HFFc6 (cell line): Measurements from ENCODE around the gene OR2A12. TPM values are rescaled to one million over a fixed set of nuclear protein-coding genes. Genes with fewer than 3 reads are reported as not detected.

Experiments used
- DNase-seq: peaks from one replicate; pipeline ENCODE4 v3.0.0-alpha.2; 2018
- H3K27ac Mint-ChIP-seq: 2 replicates; pipeline ENCODE4 v1.8.0; 2020; ENCODE audit warnings: mild to moderate bottlenecking, mixed read lengths
- H3K27me3 Mint-ChIP-seq: 2 replicates; pipeline ENCODE4 v1.8.0; 2021; ENCODE audit warnings: mild to moderate bottlenecking, moderate library complexity, mixed read lengths; ENCODE audit not compliant: insufficient read depth
- H3K36me3 Mint-ChIP-seq: 2 replicates; pipeline ENCODE4 v1.8.0; 2021; ENCODE audit warnings: low read depth, mixed read lengths
- H3K4me1 Mint-ChIP-seq: 2 replicates; pipeline ENCODE4 v1.8.0; 2020; ENCODE audit warnings: low read depth, mixed read lengths
- H3K4me3 Mint-ChIP-seq: 2 replicates; pipeline ENCODE4 v1.8.0; 2020; ENCODE audit warnings: mild to moderate bottlenecking, moderate library complexity, mixed read lengths
- H3K9me3 Mint-ChIP-seq: 2 replicates; pipeline ENCODE4 v1.8.0; 2020; ENCODE audit warnings: mild to moderate bottlenecking, mixed read lengths
- total RNA-seq, 6 experiments: library from RNA; stranded (reverse); fragmentation: NEBNext Ultra II Directional; extraction: Animal tissue kit (Norgen Biotek cat#: 25700); gene quantifications; 2 replicates in 1 of 6; 3 replicates in 5 of 6; pipeline ENCODE4 v1.2.3, GENCODE V29; 2021
- TF ChIP-seq, protein P1 (sequence below): fragments of 200-600 bp; sonication (generic); IDR thresholded peaks from 2 replicates; pipeline ENCODE4 v1.5.0; 2021; ENCODE audit warnings: antibody characterized with exemption, mild to moderate bottlenecking

OR2A12 gene
- total RNA-seq, 6 experiments from 2014 or later: not detected

DNA sequence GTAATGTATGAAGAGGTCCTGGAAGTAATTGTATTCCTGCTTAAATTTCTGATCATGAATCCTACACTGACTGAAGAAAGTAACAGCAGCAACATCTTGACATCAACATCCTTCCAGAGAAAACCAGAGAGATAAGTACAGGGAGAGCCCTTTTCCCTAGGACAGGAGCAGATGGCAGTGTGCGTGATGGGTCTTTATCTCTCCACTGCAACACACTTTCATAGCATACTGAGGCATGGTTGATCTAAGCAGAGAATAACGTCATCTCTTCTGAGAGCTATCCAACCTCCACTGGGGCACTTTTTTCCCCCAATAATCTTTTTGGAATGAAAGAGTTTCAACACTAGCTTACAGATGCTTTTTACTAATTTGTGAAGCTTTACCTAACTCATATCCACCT is 16.1 kb upstream of the OR2A12 start:
- no peaks in the 10 kb centered on the region for H3K4me1 Mint-ChIP-seq
- no peak for DNase-seq
- TF ChIP-seq, protein P1, sequence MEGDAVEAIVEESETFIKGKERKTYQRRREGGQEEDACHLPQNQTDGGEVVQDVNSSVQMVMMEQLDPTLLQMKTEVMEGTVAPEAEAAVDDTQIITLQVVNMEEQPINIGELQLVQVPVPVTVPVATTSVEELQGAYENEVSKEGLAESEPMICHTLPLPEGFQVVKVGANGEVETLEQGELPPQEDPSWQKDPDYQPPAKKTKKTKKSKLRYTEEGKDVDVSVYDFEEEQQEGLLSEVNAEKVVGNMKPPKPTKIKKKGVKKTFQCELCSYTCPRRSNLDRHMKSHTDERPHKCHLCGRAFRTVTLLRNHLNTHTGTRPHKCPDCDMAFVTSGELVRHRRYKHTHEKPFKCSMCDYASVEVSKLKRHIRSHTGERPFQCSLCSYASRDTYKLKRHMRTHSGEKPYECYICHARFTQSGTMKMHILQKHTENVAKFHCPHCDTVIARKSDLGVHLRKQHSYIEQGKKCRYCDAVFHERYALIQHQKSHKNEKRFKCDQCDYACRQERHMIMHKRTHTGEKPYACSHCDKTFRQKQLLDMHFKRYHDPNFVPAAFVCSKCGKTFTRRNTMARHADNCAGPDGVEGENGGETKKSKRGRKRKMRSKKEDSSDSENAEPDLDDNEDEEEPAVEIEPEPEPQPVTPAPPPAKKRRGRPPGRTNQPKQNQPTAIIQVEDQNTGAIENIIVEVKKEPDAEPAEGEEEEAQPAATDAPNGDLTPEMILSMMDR: no peak
- peaks cover under 1% of the 10 kb centered on the region; the same call in 1 of the 2 replicates for H3K9me3 Mint-ChIP-seq
- no peak overlapping the region for H3K27ac Mint-ChIP-seq
- H3K36me3 Mint-ChIP-seq: no peaks in the 10 kb centered on the region
- H3K4me3 Mint-ChIP-seq: no peak overlapping the region
- peaks cover 1% of the 10 kb centered on the region; the same call in 1 of the 2 replicates for H3K27me3 Mint-ChIP-seq

DNA sequence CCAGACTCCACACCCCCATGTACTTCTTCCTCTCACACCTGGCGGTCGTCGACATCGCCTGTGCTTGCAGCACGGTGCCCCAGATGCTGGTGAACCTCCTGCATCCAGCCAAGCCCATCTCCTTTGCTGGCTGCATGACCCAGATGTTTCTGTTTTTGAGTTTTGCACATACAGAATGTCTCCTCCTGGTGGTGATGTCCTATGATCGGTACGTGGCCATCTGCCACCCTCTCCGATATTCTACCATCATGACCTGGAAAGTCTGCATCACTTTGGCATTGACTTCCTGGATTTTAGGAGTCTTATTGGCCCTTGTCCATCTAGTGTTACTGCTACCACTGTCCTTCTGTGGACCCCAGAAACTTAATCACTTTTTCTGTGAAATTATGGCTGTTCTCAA is 11.7 kb upstream of the OR2A12 start:
- Mint-ChIP-seq H3K9me3 (peaks cover 8% of the 10 kb centered on the region; the same call in 1 of the 2 replicates), H3K27me3 (peaks cover 6% of the 10 kb centered on the region; the same call in 1 of the 2 replicates), H3K27ac (no peak overlapping the region), H3K4me1 (no peaks in the 10 kb centered on the region), H3K4me3 (no peak overlapping the region), H3K36me3 (no peaks in the 10 kb centered on the region)
- TF ChIP-seq, protein P1: no peak; the same call in 1 of the 2 replicates
- DNase-seq: no peak

DNA sequence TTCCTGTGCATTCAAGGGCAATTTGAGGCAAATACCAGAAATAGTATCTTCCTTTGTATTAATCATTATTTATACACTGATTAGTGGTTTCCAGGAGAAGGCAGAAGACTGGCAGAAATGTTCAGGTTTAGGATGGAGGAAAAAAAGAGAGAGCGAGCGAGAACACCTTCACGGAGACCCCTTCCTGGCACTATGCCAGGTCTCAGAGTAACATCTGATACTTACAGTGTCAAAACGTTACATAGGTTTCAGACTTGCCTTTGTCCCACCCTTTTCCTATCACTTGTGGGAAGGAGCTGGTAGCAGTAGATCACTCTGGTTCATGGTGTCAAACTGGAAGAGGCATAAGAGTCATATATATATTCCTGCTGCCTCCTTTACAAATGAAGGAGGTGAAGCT is 652 bp downstream of the OR2A12 start:
- no peak for DNase-seq
- no peaks in the 10 kb centered on the region for H3K36me3 Mint-ChIP-seq
- no peak overlapping the region for H3K4me3 Mint-ChIP-seq
- no peaks in the 10 kb centered on the region for H3K4me1 Mint-ChIP-seq
- TF ChIP-seq, protein P1: no peak
- H3K27me3 Mint-ChIP-seq: no peaks in the 10 kb centered on the region; the same call in 1 of the 2 replicates
- H3K9me3 Mint-ChIP-seq: peaks cover 4% of the 10 kb centered on the region; the same call in 1 of the 2 replicates
- no peak overlapping the region for H3K27ac Mint-ChIP-seq

GRCh38 chr7:144087230-144087629 is 1.2 kb downstream of the OR2A12 start:
- no peaks in the 10 kb centered on the region for H3K36me3 Mint-ChIP-seq
- no peak overlapping the region for H3K4me3 Mint-ChIP-seq
- no peaks in the 10 kb centered on the region; the same call in 1 of the 2 replicates for H3K27me3 Mint-ChIP-seq
- TF ChIP-seq, protein P1: no peak
- H3K4me1 Mint-ChIP-seq: no peaks in the 10 kb centered on the region
- DNase-seq: no peak
- no peak overlapping the region for H3K27ac Mint-ChIP-seq
- H3K9me3 Mint-ChIP-seq: peaks cover 6% of the 10 kb centered on the region; the same call in 1 of the 2 replicates

- Mint-ChIP-seq H3K4me3 (no peak overlapping the region), H3K27me3 (no peaks in the 10 kb centered on the region), H3K4me1 (no peaks in the 10 kb centered on the region), H3K36me3 (no peaks in the 10 kb centered on the region), H3K9me3 (peaks cover 14% of the 10 kb centered on the region; the same call in 1 of the 2 replicates), H3K27ac (no peak overlapping the region)
- TF ChIP-seq, protein P1: no peak
- DNase-seq: no peak
Observed at GRCh38 chr7:144090667-144091066, 4.6 kb downstream of the OR2A12 start.
